GM21367 (cell line): ENCODE data around the gene FGFR2.
A peak's percentile ranks its signal among the peaks of the same experiment; 100 is the strongest.

Source experiments
- ATAC-seq: cut with Tn5 transposase; IDR thresholded peaks from one replicate; pipeline ENCODE4 v1.9.1; 2021; ENCODE audit not compliant: unreplicated experiment

The FGFR2 gene

GRCh38 chr10:121459622-121460453, 138.4 kb downstream of the FGFR2 start:
- ATAC-seq, result no peak

GRCh38 chr10:121459279-121459621, 139.0 kb downstream of the FGFR2 start:
- no peak for ATAC-seq

GRCh38 chr10:121457729-121458128, 140.5 kb downstream of the FGFR2 start:
- ATAC-seq, result no peak

- no peak for ATAC-seq
Observed at GRCh38 chr10:121455377-121455776, 142.9 kb downstream of the FGFR2 start.

- no peak for ATAC-seq
Observed at GRCh38 chr10:121454781-121455180, 143.5 kb downstream of the FGFR2 start.

GRCh38 chr10:121453160-121453559, 145.1 kb downstream of the FGFR2 start:
- ATAC-seq, result no peak

- ATAC-seq, result no peak
Observed at GRCh38 chr10:121452581-121452980, 145.7 kb downstream of the FGFR2 start.

- ATAC-seq, result no peak
Observed at GRCh38 chr10:121450247-121450646, 148.0 kb downstream of the FGFR2 start.

GRCh38 chr10:121449482-121449924, 148.7 kb downstream of the FGFR2 start:
- ATAC-seq, result no peak

- ATAC-seq, result peak; percentile 86
Observed at GRCh38 chr10:121448766-121449421, 149.3 kb downstream of the FGFR2 start.

GRCh38 chr10:121444520-121445165, 153.6 kb downstream of the FGFR2 start:
- no peak for ATAC-seq

GRCh38 chr10:121442086-121442935, 155.9 kb downstream of the FGFR2 start:
- no peak for ATAC-seq

GRCh38 chr10:121440461-121440860, 157.8 kb downstream of the FGFR2 start:
- ATAC-seq, result no peak

GRCh38 chr10:121438333-121438732, 159.9 kb downstream of the FGFR2 start:
- ATAC-seq, result no peak

- ATAC-seq, result no peak
Observed at GRCh38 chr10:121437596-121437995, 160.6 kb downstream of the FGFR2 start.

- no peak for ATAC-seq
Observed at GRCh38 chr10:121436630-121437341, 161.5 kb downstream of the FGFR2 start.

- ATAC-seq, result no peak
Observed at GRCh38 chr10:121436281-121436629, 162.0 kb downstream of the FGFR2 start.

GRCh38 chr10:121435099-121435875, 163.0 kb downstream of the FGFR2 start:
- no peak for ATAC-seq

- ATAC-seq, result no peak
Observed at GRCh38 chr10:121433965-121434364, 164.3 kb downstream of the FGFR2 start.

GRCh38 chr10:121428867-121429266, 169.4 kb downstream of the FGFR2 start:
- ATAC-seq, result no peak
